Measurements from ENCODE around the gene TPP2.

TPP2 gene

DNA sequence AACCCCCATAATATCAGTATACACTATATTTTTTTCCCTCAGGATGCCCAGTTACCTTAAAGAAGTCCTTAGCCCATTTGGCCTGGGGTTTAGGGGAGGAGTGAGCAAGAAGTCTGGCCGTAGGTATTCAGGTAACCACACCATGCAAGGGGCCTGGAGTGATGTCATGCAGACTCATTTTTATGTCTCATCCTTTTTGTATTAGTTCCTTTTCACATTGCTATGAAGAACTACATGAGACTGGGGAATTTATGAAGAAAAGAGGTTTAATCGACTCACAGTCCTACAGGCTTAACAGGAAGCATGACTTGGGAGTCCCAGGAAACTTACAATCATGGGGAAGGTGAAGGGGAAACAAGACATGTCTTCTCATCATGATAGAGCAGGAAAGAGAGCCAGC, 12.2 kb downstream of the TPP2 start:
- no peak for DNase-seq (ENCODE audit: low read depth)
- no peak for TF ChIP-seq CTCF (conservative IDR thresholded peaks at IDR 0.05; ENCODE audit: low read length)
- H3K4me3 ChIP-seq (ENCODE audit: low read length), result no peak overlapping the region

GRCh38 chr13:102609696-102610095, 12.9 kb downstream of the TPP2 start:
- no peak for TF ChIP-seq CTCF (conservative IDR thresholded peaks at IDR 0.05; ENCODE audit: low read length)
- H3K4me3 ChIP-seq (ENCODE audit: low read length), result no peak overlapping the region
- DNase-seq (ENCODE audit: low read depth), result no peak

DNA sequence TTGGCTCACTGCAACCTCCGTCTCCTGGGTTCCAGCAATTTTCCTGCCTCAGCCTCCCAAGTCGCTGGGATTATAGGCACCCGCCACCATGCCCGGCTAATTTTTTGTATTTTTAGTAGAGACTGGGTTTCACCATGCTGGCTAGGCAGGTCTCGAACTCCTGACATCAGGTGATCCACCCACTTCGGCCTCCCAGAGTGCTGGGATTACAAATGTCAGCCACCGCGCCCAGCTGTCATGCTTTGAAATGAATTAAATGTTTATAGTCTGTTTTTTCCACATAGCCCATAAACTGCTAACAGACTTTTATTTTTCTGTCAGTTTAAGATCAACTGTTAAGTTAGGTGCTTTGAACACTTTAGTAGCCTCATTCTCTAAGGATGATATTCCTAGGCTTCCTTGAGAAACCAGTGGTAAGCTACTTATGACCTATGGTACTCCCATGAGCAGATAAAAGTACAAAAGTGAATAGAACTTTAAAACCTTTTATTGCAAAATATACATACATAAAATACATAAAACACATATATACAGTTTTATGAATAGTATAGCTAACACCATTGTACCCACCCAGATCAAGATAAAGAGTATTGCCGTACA, 13.6 kb downstream of the TPP2 start:
- TF ChIP-seq CTCF (conservative IDR thresholded peaks at IDR 0.05; ENCODE audit: low read length), result no peak
- no peak overlapping the region for H3K4me3 ChIP-seq (ENCODE audit: low read length)
- DNase-seq (ENCODE audit: low read depth), result no peak

DNA sequence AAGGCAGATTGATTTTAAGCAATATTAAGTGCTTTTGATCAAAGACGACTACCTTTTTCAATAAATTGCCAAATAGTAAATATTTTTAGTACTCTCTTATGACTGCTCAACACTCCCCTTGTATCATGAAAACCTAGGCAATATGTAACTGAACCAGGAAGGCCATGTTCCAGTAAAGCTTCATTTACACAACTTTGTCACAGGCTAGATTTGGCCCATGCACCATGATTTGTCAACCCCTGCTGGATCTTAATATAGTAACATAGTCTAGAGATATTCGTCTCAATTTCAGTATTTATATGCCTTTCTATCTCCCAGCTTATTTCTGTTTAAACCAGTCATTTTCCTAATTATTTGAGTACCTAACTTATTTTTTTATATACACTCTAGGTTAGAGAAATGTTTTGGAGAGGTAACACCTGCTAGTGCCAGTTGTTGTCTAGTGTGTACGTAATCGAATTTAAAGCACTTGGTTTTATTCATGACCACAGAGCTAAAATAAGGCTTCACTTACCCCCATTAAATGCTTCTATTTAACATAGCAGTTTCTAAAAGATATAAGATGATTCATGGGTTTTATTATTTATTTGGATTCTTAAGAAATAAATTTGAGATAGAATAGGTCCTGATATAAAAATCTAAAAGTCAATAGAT, 21.0 kb downstream of the TPP2 start:
- no peak for TF ChIP-seq CTCF (conservative IDR thresholded peaks at IDR 0.05; ENCODE audit: low read length)
- no peak overlapping the region for H3K4me3 ChIP-seq (ENCODE audit: low read length)
- DNase-seq (ENCODE audit: low read depth), result no peak

- no peak for TF ChIP-seq CTCF (conservative IDR thresholded peaks at IDR 0.05; ENCODE audit: low read length)
- no peak for DNase-seq (ENCODE audit: low read depth)
- no peak overlapping the region for H3K4me3 ChIP-seq (ENCODE audit: low read length)
Observed at GRCh38 chr13:102620516-102620915, 23.7 kb downstream of the TPP2 start.

GRCh38 chr13:102626928-102627327, 30.1 kb downstream of the TPP2 start:
- H3K4me3 ChIP-seq (ENCODE audit: low read length), result no peak overlapping the region
- TF ChIP-seq CTCF (conservative IDR thresholded peaks at IDR 0.05; ENCODE audit: low read length), result no peak
- no peak for DNase-seq (ENCODE audit: low read depth)

GRCh38 chr13:102628559-102628958, 31.8 kb downstream of the TPP2 start:
- H3K4me3 ChIP-seq (ENCODE audit: low read length), result no peak overlapping the region
- no peak for TF ChIP-seq CTCF (conservative IDR thresholded peaks at IDR 0.05; ENCODE audit: low read length)
- no peak for DNase-seq (ENCODE audit: low read depth)

All from AG10803 (cell line).